ENCODE measurements around the gene VWCE.
"Not testable (repeated sequence)": the region's sequence is repeated elsewhere in the genome, so short reads cannot be mapped to it uniquely, and the experiment has no call there.

VWCE gene

DNA sequence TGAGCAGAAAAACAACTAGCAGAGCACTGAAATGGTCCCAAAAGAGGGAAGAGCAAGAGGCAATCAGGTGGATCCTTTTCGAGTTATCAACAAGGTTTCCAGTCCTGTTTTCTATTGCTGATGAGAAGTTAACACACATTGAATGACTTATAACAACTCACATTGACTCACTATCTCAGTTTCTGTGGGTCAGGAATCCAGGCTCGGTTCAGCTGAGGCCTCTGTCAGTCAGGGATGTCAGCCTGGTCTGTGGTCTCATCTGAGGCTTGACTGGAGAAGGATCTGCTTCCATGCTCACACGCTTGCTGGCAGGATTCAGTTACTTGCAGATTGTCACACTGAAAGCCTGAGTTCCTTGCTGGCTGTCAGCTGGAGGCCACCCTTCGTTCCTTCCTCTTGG is 58.0 kb downstream of the VWCE start:
- H3K36me3 ChIP-seq; DNase-seq; H3K9me3 ChIP-seq; H3K4me3 ChIP-seq (ENCODE audit: low read depth, low read length); H3K27me3 ChIP-seq; H3K4me1 ChIP-seq: not testable (repeated sequence)

DNA sequence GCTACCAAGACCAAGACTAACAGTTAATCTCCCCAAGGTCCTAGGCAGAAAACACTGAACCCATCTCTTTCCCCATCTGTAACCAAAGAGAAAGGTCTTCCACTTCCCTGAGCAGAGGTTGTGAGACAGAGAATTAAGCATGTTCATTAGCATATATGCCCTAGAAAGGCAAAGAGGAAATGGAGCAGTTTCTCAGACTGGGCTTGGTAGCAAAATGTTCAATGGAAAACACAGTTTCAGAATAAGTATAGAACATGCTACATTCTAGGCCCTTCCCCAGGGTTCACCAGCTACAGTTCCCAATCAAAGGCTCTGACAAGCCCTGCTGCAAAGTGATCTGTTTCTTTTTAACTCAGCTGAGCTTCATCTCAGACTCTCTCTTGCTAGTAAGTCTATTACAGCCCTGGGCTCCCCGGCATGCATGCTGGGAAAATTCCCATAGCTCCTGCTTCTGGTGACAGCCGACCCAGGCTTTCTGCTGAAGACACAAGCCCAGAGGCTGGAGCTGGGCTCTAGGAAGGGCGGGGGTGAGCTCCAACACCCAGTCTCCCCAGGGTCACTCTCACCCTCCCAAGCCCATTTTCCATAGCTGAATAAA is 62.5 kb downstream of the VWCE start:
- not testable (repeated sequence) for H3K4me3 ChIP-seq (ENCODE audit: low read depth, low read length); H3K36me3 ChIP-seq; H3K27me3 ChIP-seq; DNase-seq; H3K9me3 ChIP-seq; H3K4me1 ChIP-seq

DNA sequence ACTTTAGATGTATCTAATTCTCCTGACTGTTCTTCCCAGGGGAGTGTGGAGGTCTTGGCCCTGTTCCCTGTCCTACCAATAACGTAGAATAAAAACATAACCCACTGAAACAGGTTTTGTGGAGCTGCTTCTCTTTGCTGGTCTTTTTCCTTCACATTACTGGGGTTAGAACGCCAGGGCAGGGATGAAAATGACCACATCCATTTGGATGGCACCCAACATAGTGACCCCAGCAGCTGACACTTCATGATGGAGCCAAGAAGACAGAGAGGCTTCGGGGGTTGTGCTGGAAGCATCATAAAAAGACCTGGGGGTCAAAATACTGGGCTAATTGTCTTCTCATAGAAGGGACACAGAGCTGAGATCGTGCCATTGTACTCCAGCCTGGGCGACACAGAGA is 63.5 kb downstream of the VWCE start:
- not testable (repeated sequence) for H3K27me3 ChIP-seq; H3K4me1 ChIP-seq; H3K4me3 ChIP-seq (ENCODE audit: low read depth, low read length); DNase-seq; H3K36me3 ChIP-seq; H3K9me3 ChIP-seq

DNA sequence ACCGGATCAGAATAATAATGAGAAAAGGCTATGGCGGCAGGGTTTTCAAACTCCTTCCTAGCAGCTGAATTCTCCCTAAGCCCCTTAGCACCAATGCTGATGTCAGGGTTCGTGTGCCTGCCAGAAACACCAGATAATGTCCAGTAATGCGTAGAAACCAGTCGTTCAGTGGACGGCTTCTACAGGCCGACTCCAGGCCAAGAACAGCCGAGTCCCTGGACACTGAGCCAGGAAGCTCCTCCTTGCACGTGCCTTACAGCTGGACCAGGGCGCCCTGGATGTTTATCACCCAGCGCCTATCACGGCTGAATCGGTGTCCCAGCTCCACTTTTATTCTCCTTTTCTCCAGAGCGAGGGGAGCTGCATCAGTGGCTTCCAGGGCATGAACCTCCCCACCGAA is 64.1 kb downstream of the VWCE start:
- H3K36me3 ChIP-seq; H3K4me1 ChIP-seq; H3K4me3 ChIP-seq (ENCODE audit: low read depth, low read length); H3K9me3 ChIP-seq; DNase-seq; H3K27me3 ChIP-seq: not testable (repeated sequence)

DNA sequence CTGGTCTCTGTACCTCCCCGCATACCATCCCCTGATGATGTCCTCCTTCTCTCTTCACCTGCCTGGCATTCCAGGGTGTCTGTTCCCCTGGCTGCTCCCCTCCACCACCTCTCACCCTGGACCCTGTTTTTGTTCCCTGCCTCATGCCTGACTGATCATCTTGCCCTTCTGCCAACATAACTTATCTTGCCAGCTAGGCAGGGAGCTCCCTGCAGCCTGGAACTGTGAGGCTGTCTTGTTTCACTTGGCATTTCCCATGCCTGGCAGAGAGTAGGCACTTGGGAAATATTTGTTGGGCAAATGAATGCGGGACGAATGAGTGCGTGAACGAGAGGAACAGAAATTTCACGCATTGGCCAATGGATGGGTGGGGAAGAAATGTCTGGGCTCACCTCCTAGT is 65.7 kb downstream of the VWCE start:
- H3K4me1 ChIP-seq; H3K9me3 ChIP-seq; DNase-seq; H3K27me3 ChIP-seq; H3K36me3 ChIP-seq; H3K4me3 ChIP-seq (ENCODE audit: low read depth, low read length): not testable (repeated sequence)

DNA sequence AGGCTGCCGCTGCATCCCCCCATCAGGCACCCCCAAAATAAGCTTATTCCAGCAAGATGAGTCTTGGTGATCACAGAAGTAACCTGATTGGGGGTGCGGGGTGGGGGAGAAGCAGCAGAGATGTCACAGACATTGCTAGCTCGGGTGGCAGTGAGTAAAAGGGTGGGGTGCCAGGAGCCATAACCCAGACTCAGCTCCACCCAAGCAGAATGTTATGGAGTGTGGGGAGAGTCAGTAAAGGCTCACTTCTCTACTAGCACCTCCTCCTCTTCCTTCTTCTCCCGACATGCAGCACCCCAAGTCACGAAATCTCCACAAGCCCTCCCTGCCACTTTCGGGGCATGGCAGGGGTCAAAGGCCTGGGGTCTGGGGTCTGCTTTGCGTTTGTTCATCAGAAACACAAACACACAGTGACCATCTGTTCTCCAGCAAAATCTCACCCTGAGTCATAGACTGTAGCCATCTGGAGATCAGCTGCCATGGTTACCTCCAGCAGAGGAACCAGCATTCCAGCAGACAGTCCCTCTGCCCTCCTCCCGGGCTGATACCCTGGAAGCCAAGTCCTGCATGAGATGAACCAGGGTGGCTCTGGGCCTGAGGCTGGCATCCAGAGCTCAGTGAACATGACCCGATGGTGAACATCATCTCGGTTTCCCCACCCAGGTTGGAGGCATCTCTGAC is 68.5 kb downstream of the VWCE start:
- DNase-seq; H3K27me3 ChIP-seq; H3K4me1 ChIP-seq; H3K9me3 ChIP-seq; H3K36me3 ChIP-seq; H3K4me3 ChIP-seq (ENCODE audit: low read depth, low read length): not testable (repeated sequence)

DNA sequence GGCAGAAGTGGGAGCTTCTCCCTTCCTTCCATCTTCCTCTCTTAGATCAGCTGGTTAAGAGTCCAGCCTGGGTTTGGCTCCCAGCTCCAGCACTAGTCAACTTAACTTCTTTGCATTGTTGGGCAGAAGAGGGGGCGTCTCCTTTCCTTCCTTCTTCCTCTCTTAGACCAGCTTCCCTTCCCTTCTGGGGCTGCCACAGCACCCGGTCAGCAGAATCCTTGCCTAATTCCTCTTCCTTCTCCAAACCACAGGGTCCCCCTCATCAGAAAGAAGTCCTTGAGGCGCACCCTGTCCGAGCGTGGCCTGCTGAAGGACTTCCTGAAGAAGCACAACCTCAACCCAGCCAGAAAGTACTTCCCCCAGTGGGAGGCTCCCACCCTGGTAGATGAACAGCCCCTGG is 72.4 kb downstream of the VWCE start:
- not testable (repeated sequence) for H3K4me3 ChIP-seq (ENCODE audit: low read depth, low read length); H3K36me3 ChIP-seq; H3K4me1 ChIP-seq; DNase-seq; H3K9me3 ChIP-seq; H3K27me3 ChIP-seq

DNA sequence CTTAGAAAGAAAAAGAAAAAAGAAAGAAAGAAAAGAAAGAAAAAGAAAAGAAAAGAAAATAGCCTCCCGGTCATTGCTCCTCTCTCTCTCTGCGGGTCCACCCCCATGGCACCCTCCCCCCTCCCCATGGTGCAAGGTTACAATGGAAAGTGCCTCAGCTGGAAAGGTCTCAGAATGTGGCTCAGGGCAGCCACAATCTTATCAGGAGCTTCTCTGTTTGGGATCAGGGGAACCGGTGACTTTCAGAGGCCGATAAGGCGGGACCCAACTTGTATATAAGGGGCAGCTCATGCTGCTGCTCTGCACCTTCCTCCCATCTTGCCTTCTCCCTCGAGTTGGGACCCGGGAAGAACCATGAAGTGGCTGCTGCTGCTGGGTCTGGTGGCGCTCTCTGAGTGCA is 73.1 kb downstream of the VWCE start, which contains the start of gene PGA4:
Gene PGA4 (plus strand): TSS at position 301 of the 400 bp plus-strand sequence. CDS start 54 bp downstream, at position 355.
- not testable (repeated sequence) for H3K9me3 ChIP-seq; DNase-seq; H3K4me3 ChIP-seq (ENCODE audit: low read depth, low read length); H3K27me3 ChIP-seq; H3K4me1 ChIP-seq; H3K36me3 ChIP-seq

DNA sequence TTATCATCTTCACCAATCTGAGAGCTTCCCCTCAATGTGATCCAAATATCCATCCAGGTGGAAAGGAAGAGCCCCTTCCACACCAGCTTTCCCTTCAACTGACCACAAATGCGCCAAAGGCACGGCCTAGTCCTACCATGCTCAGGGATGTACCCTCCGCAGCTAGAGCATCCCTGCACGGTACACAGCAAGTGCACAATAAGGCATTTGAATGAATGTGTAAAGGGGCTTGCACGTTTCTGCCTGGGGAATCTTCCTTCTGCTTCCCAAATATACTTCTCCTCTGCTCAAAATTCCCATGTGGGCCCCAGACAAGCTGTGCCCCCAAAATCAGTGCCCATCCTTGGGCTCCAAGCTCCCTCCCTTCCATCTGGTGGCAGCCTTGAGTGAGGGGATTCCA is 76.1 kb downstream of the VWCE start:
- not testable (repeated sequence) for H3K36me3 ChIP-seq; H3K9me3 ChIP-seq; H3K27me3 ChIP-seq; DNase-seq; H3K4me3 ChIP-seq (ENCODE audit: low read depth, low read length); H3K4me1 ChIP-seq

DNA sequence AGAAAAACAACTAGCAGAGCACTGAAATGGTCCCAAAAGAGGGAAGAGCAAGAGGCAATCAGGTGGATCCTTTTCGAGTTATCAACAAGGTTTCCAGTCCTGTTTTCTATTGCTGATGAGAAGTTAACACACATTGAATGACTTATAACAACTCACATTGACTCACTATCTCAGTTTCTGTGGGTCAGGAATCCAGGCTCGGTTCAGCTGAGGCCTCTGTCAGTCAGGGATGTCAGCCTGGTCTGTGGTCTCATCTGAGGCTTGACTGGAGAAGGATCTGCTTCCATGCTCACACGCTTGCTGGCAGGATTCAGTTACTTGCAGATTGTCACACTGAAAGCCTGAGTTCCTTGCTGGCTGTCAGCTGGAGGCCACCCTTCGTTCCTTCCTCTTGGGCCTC is 76.8 kb downstream of the VWCE start:
- not testable (repeated sequence) for H3K27me3 ChIP-seq; H3K9me3 ChIP-seq; H3K36me3 ChIP-seq; H3K4me1 ChIP-seq; DNase-seq; H3K4me3 ChIP-seq (ENCODE audit: low read depth, low read length)

DNA sequence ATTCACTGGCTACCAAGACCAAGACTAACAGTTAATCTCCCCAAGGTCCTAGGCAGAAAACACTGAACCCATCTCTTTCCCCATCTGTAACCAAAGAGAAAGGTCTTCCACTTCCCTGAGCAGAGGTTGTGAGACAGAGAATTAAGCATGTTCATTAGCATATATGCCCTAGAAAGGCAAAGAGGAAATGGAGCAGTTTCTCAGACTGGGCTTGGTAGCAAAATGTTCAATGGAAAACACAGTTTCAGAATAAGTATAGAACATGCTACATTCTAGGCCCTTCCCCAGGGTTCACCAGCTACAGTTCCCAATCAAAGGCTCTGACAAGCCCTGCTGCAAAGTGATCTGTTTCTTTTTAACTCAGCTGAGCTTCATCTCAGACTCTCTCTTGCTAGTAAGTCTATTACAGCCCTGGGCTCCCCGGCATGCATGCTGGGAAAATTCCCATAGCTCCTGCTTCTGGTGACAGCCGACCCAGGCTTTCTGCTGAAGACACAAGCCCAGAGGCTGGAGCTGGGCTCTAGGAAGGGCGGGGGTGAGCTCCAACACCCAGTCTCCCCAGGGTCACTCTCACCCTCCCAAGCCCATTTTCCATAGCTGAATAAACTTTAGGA is 81.3 kb downstream of the VWCE start:
- DNase-seq = not testable (repeated sequence)

DNA sequence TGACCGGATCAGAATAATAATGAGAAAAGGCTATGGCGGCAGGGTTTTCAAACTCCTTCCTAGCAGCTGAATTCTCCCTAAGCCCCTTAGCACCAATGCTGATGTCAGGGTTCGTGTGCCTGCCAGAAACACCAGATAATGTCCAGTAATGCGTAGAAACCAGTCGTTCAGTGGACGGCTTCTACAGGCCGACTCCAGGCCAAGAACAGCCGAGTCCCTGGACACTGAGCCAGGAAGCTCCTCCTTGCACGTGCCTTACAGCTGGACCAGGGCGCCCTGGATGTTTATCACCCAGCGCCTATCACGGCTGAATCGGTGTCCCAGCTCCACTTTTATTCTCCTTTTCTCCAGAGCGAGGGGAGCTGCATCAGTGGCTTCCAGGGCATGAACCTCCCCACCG is 82.9 kb downstream of the VWCE start:
- H3K27me3 ChIP-seq; H3K4me3 ChIP-seq (ENCODE audit: low read depth, low read length); H3K9me3 ChIP-seq; H3K4me1 ChIP-seq; H3K36me3 ChIP-seq; DNase-seq: not testable (repeated sequence)

More for the DNA sequence above, 81.3 kb downstream of the VWCE start:
- not testable (repeated sequence) for H3K27me3 ChIP-seq; H3K4me1 ChIP-seq; H3K9me3 ChIP-seq; H3K36me3 ChIP-seq; H3K4me3 ChIP-seq (ENCODE audit: low read depth, low read length)

DNA sequence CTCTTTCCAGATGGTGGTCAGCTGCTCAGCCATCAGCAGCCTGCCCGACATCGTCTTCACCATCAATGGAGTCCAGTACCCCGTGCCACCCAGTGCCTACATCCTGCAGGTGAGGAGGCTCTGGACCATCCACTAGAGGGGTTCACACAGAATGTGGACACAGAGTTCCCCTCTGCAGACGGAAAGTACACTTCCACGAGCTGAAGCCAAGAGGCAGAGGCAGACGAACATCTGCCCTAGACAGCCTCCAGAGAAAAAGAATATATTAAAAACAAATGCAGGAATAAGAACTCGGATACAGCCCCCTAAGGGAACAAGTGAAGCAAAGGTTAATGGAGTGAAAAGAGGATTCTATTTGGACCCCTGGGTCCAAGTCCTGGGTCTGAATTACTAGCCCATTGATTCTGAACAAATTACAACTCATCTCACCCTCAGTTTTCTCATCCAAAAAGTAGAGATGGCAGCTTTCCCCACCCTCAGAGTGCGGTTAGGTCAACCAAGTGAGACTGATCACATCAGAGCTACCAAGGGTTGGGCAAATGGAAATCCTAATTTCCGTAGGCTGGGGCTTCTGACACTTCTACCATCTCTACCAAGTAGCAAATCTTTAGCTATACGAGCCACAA is 83.7 kb downstream of the VWCE start:
- H3K4me1 ChIP-seq; H3K9me3 ChIP-seq; DNase-seq; H3K27me3 ChIP-seq; H3K36me3 ChIP-seq; H3K4me3 ChIP-seq (ENCODE audit: low read depth, low read length): not testable (repeated sequence)

DNA sequence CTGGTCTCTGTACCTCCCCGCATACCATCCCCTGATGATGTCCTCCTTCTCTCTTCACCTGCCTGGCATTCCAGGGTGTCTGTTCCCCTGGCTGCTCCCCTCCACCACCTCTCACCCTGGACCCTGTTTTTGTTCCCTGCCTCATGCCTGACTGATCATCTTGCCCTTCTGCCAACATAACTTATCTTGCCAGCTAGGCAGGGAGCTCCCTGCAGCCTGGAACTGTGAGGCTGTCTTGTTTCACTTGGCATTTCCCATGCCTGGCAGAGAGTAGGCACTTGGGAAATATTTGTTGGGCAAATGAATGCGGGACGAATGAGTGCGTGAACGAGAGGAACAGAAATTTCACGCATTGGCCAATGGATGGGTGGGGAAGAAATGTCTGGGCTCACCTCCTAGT is 84.5 kb downstream of the VWCE start:
- not testable (repeated sequence) for H3K4me3 ChIP-seq (ENCODE audit: low read depth, low read length); DNase-seq; H3K36me3 ChIP-seq; H3K9me3 ChIP-seq; H3K27me3 ChIP-seq; H3K4me1 ChIP-seq

Data from BE2C (cell line).